Breast epithelium (tissue), 3 donors: Measurements from ENCODE around the gene SLC5A10.
"Not testable (repeated sequence)": the region's sequence is repeated elsewhere in the genome, so short reads cannot be mapped to it uniquely, and the experiment has no call there.

ENCODE experiments used
- CTCF ChIP-seq, 3 donors: fragments of 450-650 bp; IDR thresholded peaks; one replicate each; pipeline ENCODE4 v1.5.1; 2016 to 2017; ENCODE audit warnings: antibody characterized with exemption in 3 of 3, mild to moderate bottlenecking in 3 of 3, moderate library complexity in 3 of 3
- POLR2A ChIP-seq: fragments of 450-650 bp; IDR thresholded peaks from one replicate; pipeline ENCODE4 v1.6.1; 2016; ENCODE audit warnings: antibody characterized with exemption, mild to moderate bottlenecking, moderate library complexity
- POLR2AphosphoS5 ChIP-seq, 3 donors: sonication (generic); formaldehyde crosslinking; IDR thresholded peaks; one replicate each; pipeline ENCODE4 v1.6.1; 2017; ENCODE audit warnings: antibody characterized with exemption in 3 of 3

GRCh38 chr17:19037547-19037946 lies 85.6 kb downstream of the SLC5A10 start:
- TF ChIP-seq CTCF (IDR thresholded peaks at IDR 0.05); POLR2A; POLR2AphosphoS5 (IDR thresholded peaks at IDR 0.05): not testable (repeated sequence)
